ENCODE measurements around the gene ZNF75A. TPM values are rescaled to one million over a fixed set of nuclear protein-coding genes. Genes with fewer than 3 reads are reported as not detected.

The ZNF75A gene
- total and polyA plus RNA-seq, 9 of the 15 experiments (the other 6 are each of a cell fraction or from before 2014, with no cell fraction given) = 7.2 to 24.5 (median 17.1) TPM

DNA sequence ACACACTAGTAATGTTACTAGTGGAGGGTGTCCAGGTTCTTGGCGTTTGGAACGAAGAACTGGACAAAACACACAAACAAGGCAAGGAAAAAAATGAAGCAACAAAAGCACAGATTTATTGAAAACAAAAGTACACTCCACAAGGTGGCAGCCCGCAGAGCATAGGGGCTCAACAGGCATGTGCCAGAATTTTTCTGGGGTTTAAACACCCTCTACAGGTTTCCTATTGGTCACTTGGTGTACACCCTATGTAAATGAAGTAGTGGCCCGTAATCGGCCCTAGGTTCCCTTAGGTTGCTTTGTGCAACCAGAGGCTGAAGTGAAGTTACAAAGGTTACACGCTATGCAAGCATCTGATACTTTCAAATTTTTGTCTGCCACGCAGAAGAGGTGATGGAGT, 58.5 kb downstream of the ZNF75A start (continued):
- TF ChIP-seq, protein P1, sequence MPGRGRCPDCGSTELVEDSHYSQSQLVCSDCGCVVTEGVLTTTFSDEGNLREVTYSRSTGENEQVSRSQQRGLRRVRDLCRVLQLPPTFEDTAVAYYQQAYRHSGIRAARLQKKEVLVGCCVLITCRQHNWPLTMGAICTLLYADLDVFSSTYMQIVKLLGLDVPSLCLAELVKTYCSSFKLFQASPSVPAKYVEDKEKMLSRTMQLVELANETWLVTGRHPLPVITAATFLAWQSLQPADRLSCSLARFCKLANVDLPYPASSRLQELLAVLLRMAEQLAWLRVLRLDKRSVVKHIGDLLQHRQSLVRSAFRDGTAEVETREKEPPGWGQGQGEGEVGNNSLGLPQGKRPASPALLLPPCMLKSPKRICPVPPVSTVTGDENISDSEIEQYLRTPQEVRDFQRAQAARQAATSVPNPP (IDR thresholded peaks at IDR 0.05; ENCODE audit: borderline replicate concordance, insufficient read depth, insufficient read length) = no peak
- TF ChIP-seq SREBF1 (IDR thresholded peaks at IDR 0.05; ENCODE audit: borderline replicate concordance, low read depth, low read length) (no peak), TBP (optimal IDR thresholded peaks at IDR 0.05; ENCODE audit: low read depth, low read length) (no peak), MYC (IDR thresholded peaks at IDR 0.05; ENCODE audit: low read depth, low read length) (peak; percentile 27; the same call in 1 of the 2 replicates), MYC (CRISPR knock-in tag; IDR thresholded peaks at IDR 0.05; ENCODE audit: borderline replicate concordance, low read depth) (no peak), RBM25 (IDR thresholded peaks at IDR 0.05; ENCODE audit: low read depth, low read length, severe bottlenecking) (no peak), L3MBTL2 (IDR thresholded peaks at IDR 0.05) (peak; percentile 71), HCFC1 (IDR thresholded peaks at IDR 0.05; ENCODE audit: low read depth, low read length) (no peak), NR2C2 (CRISPR knock-in tag; IDR thresholded peaks at IDR 0.05) (no peak), NR2C2 (tag; IDR thresholded peaks at IDR 0.05) (no peak), ZBED1 (IDR thresholded peaks at IDR 0.05) (no peak)
- TF ChIP-seq, protein P2, sequence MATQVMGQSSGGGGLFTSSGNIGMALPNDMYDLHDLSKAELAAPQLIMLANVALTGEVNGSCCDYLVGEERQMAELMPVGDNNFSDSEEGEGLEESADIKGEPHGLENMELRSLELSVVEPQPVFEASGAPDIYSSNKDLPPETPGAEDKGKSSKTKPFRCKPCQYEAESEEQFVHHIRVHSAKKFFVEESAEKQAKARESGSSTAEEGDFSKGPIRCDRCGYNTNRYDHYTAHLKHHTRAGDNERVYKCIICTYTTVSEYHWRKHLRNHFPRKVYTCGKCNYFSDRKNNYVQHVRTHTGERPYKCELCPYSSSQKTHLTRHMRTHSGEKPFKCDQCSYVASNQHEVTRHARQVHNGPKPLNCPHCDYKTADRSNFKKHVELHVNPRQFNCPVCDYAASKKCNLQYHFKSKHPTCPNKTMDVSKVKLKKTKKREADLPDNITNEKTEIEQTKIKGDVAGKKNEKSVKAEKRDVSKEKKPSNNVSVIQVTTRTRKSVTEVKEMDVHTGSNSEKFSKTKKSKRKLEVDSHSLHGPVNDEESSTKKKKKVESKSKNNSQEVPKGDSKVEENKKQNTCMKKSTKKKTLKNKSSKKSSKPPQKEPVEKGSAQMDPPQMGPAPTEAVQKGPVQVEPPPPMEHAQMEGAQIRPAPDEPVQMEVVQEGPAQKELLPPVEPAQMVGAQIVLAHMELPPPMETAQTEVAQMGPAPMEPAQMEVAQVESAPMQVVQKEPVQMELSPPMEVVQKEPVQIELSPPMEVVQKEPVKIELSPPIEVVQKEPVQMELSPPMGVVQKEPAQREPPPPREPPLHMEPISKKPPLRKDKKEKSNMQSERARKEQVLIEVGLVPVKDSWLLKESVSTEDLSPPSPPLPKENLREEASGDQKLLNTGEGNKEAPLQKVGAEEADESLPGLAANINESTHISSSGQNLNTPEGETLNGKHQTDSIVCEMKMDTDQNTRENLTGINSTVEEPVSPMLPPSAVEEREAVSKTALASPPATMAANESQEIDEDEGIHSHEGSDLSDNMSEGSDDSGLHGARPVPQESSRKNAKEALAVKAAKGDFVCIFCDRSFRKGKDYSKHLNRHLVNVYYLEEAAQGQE (IDR thresholded peaks at IDR 0.05; ENCODE audit: borderline replicate concordance) = peak; percentile 14; the same call in 1 of the 2 replicates
- TF ChIP-seq, protein P2 (CRISPR knock-in tag; IDR thresholded peaks at IDR 0.05; ENCODE audit: low read depth) = no peak
- TF ChIP-seq, protein P3, sequence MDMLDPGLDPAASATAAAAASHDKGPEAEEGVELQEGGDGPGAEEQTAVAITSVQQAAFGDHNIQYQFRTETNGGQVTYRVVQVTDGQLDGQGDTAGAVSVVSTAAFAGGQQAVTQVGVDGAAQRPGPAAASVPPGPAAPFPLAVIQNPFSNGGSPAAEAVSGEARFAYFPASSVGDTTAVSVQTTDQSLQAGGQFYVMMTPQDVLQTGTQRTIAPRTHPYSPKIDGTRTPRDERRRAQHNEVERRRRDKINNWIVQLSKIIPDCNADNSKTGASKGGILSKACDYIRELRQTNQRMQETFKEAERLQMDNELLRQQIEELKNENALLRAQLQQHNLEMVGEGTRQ (CRISPR knock-in tag; IDR thresholded peaks at IDR 0.05) = no peak
- TF ChIP-seq, protein P4, sequence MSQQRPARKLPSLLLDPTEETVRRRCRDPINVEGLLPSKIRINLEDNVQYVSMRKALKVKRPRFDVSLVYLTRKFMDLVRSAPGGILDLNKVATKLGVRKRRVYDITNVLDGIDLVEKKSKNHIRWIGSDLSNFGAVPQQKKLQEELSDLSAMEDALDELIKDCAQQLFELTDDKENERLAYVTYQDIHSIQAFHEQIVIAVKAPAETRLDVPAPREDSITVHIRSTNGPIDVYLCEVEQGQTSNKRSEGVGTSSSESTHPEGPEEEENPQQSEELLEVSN (IDR thresholded peaks at IDR 0.05; ENCODE audit: borderline replicate concordance in 1 of 2, extremely low read depth in 1 of 2, insufficient read depth in 1 of 2, insufficient read length in 1 of 2, low read depth in 1 of 2, low read length in 1 of 2, poor library complexity in 1 of 2, severe bottlenecking in 1 of 2) = peak in 1 of 2 experiments; percentile 36
- TF ChIP-seq, protein P5, sequence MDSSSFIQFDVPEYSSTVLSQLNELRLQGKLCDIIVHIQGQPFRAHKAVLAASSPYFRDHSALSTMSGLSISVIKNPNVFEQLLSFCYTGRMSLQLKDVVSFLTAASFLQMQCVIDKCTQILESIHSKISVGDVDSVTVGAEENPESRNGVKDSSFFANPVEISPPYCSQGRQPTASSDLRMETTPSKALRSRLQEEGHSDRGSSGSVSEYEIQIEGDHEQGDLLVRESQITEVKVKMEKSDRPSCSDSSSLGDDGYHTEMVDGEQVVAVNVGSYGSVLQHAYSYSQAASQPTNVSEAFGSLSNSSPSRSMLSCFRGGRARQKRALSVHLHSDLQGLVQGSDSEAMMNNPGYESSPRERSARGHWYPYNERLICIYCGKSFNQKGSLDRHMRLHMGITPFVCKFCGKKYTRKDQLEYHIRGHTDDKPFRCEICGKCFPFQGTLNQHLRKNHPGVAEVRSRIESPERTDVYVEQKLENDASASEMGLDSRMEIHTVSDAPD (CRISPR knock-in tag; IDR thresholded peaks at IDR 0.05) = no peak
